HEK293 (cell line): ENCODE results near the gene CS.

Source experiments
- OSR2 ChIP-seq: fragments of 450-650 bp; formaldehyde crosslinking; IDR thresholded peaks from 2 replicates; pipeline ENCODE4 v1.5.1; 2016; ENCODE audit warnings: missing biosample characterization, missing genetic modification characterization
- PBX3 ChIP-seq: sonication (generic); formaldehyde crosslinking; IDR thresholded peaks from 2 replicates; pipeline ENCODE4 v1.8.1; 2022; ENCODE audit warnings: mild to moderate bottlenecking, moderate library complexity, missing genetic modification reagents
- ZFP3 ChIP-seq: fragments of 450-650 bp; formaldehyde crosslinking; IDR thresholded peaks from 2 replicates; pipeline ENCODE4 v1.5.1; 2016; ENCODE audit warnings: low read depth, missing biosample characterization, missing genetic modification characterization
- ZNF398 ChIP-seq: fragments of 450-650 bp; formaldehyde crosslinking; IDR thresholded peaks from 2 replicates; pipeline ENCODE4 v1.5.1; 2017; ENCODE audit warnings: missing biosample characterization, missing genetic modification characterization
- ZNF658 ChIP-seq: fragments of 450-650 bp; formaldehyde crosslinking; IDR thresholded peaks from 2 replicates; pipeline ENCODE4; 2016; ENCODE audit warnings: missing biosample characterization, missing genetic modification characterization
- ZNF704 ChIP-seq: fragments of 450-650 bp; formaldehyde crosslinking; IDR thresholded peaks from 2 replicates; pipeline ENCODE4 v1.5.1; 2016; ENCODE audit warnings: missing biosample characterization, missing genetic modification characterization
- ZNF792 ChIP-seq: fragments of 450-650 bp; formaldehyde crosslinking; IDR thresholded peaks from 2 replicates; pipeline ENCODE4 v1.5.1; 2016; ENCODE audit warnings: missing biosample characterization, missing genetic modification characterization
- ZNF830 ChIP-seq: fragments of 450-650 bp; IDR thresholded peaks from 2 replicates; pipeline ENCODE4 v1.5.0; 2018; ENCODE audit warnings: missing biosample characterization, missing genetic modification characterization, low read depth, mild to moderate bottlenecking, moderate library complexity
- TF ChIP-seq, protein P1 (sequence below): fragments of 450-650 bp; formaldehyde crosslinking; IDR thresholded peaks from 2 replicates; pipeline ENCODE4 v1.5.1; 2017; ENCODE audit warnings: missing biosample characterization, missing genetic modification characterization
- TF ChIP-seq, protein P2 (sequence below): fragments of 450-650 bp; formaldehyde crosslinking; IDR thresholded peaks from 2 replicates; pipeline ENCODE4 v1.5.1; 2016; ENCODE audit warnings: missing biosample characterization, missing genetic modification characterization
- TF ChIP-seq, protein P3 (sequence below): fragments of 450-650 bp; formaldehyde crosslinking; IDR thresholded peaks from 2 replicates; pipeline ENCODE4 v1.5.1; 2016; ENCODE audit warnings: missing biosample characterization, missing genetic modification characterization
- TF ChIP-seq, protein P4 (sequence below): fragments of 450-650 bp; formaldehyde crosslinking; IDR thresholded peaks from 2 replicates; pipeline ENCODE4 v1.5.1; 2016; ENCODE audit warnings: missing biosample characterization, missing genetic modification characterization

GRCh38 chr12:56346675-56347074 is 46.5 kb upstream of the CS start:
- TF ChIP-seq, protein P1, sequence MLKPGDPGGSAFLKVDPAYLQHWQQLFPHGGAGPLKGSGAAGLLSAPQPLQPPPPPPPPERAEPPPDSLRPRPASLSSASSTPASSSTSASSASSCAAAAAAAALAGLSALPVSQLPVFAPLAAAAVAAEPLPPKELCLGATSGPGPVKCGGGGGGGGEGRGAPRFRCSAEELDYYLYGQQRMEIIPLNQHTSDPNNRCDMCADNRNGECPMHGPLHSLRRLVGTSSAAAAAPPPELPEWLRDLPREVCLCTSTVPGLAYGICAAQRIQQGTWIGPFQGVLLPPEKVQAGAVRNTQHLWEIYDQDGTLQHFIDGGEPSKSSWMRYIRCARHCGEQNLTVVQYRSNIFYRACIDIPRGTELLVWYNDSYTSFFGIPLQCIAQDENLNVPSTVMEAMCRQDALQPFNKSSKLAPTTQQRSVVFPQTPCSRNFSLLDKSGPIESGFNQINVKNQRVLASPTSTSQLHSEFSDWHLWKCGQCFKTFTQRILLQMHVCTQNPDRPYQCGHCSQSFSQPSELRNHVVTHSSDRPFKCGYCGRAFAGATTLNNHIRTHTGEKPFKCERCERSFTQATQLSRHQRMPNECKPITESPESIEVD (tag by site-specific recombination), result no peak
- TF ChIP-seq ZNF830 (tag by site-specific recombination), result no peak
- TF ChIP-seq, protein P2, sequence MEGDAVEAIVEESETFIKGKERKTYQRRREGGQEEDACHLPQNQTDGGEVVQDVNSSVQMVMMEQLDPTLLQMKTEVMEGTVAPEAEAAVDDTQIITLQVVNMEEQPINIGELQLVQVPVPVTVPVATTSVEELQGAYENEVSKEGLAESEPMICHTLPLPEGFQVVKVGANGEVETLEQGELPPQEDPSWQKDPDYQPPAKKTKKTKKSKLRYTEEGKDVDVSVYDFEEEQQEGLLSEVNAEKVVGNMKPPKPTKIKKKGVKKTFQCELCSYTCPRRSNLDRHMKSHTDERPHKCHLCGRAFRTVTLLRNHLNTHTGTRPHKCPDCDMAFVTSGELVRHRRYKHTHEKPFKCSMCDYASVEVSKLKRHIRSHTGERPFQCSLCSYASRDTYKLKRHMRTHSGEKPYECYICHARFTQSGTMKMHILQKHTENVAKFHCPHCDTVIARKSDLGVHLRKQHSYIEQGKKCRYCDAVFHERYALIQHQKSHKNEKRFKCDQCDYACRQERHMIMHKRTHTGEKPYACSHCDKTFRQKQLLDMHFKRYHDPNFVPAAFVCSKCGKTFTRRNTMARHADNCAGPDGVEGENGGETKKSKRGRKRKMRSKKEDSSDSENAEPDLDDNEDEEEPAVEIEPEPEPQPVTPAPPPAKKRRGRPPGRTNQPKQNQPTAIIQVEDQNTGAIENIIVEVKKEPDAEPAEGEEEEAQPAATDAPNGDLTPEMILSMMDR (tag by site-specific recombination), result no peak
- no peak for TF ChIP-seq PBX3 (CRISPR knock-in tag)
- no peak for TF ChIP-seq ZNF658 (tag by site-specific recombination)
- TF ChIP-seq ZNF704, result no peak
- no peak for TF ChIP-seq OSR2 (tag by site-specific recombination)
- TF ChIP-seq, protein P3, sequence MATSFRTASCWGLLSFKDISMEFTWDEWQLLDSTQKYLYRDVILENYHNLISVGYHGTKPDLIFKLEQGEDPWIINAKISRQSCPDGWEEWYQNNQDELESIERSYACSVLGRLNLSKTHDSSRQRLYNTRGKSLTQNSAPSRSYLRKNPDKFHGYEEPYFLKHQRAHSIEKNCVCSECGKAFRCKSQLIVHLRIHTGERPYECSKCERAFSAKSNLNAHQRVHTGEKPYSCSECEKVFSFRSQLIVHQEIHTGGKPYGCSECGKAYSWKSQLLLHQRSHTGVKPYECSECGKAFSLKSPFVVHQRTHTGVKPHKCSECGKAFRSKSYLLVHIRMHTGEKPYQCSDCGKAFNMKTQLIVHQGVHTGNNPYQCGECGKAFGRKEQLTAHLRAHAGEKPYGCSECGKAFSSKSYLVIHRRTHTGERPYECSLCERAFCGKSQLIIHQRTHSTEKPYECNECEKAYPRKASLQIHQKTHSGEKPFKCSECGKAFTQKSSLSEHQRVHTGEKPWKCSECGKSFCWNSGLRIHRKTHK, result no peak
- TF ChIP-seq ZNF398, result no peak
- TF ChIP-seq, protein P4, sequence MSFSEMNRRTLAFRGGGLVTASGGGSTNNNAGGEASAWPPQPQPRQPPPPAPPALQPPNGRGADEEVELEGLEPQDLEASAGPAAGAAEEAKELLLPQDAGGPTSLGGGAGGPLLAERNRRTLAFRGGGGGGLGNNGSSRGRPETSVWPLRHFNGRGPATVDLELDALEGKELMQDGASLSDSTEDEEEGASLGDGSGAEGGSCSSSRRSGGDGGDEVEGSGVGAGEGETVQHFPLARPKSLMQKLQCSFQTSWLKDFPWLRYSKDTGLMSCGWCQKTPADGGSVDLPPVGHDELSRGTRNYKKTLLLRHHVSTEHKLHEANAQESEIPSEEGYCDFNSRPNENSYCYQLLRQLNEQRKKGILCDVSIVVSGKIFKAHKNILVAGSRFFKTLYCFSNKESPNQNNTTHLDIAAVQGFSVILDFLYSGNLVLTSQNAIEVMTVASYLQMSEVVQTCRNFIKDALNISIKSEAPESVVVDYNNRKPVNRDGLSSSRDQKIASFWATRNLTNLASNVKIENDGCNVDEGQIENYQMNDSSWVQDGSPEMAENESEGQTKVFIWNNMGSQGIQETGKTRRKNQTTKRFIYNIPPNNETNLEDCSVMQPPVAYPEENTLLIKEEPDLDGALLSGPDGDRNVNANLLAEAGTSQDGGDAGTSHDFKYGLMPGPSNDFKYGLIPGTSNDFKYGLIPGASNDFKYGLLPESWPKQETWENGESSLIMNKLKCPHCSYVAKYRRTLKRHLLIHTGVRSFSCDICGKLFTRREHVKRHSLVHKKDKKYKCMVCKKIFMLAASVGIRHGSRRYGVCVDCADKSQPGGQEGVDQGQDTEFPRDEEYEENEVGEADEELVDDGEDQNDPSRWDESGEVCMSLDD (tag by site-specific recombination), result no peak
- TF ChIP-seq ZNF792 (tag by site-specific recombination), result no peak
- TF ChIP-seq ZFP3, result no peak
